Measurements from ENCODE around the gene MEF2D.

The MEF2D gene

GRCh38 chr1:156492591-156493080, 7.9 kb downstream of the MEF2D start:
- DNase-seq (ENCODE audit: low spot score in 2 of 2): peak; percentile 64 to 66

GRCh38 chr1:156492013-156492590, 8.5 kb downstream of the MEF2D start:
- H3K4me3 Mint-ChIP-seq: peak overlapping the region; percentile 89
- peaks cover 84% of the 10 kb centered on the region for H3K4me1 Mint-ChIP-seq
- no peaks in the 10 kb centered on the region for H3K9me3 Mint-ChIP-seq
- H3K27ac Mint-ChIP-seq: peak overlapping the region; percentile 92
- no peaks in the 10 kb centered on the region for H3K27me3 Mint-ChIP-seq
- H3K36me3 Mint-ChIP-seq: peaks cover 2% of the 10 kb centered on the region
- peak; percentile 22 for ATAC-seq (ENCODE audit: low read depth)
- no peak for DNase-seq (ENCODE audit: low spot score in 2 of 2)

More at GRCh38 chr1:156492591-156493080, 7.9 kb downstream of the MEF2D start:
- Mint-ChIP-seq H3K9me3 (no peaks in the 10 kb centered on the region), H3K4me1 (peaks cover 83% of the 10 kb centered on the region), H3K27ac (peak overlapping the region; percentile 92), H3K36me3 (peaks cover 2% of the 10 kb centered on the region), H3K4me3 (peak overlapping the region; percentile 89), H3K27me3 (no peaks in the 10 kb centered on the region)
- peak; percentile 80 for ATAC-seq (ENCODE audit: low read depth)

GRCh38 chr1:156491151-156491949, 9.2 kb downstream of the MEF2D start:
- Mint-ChIP-seq H3K27ac (peak overlapping the region; percentile 92), H3K9me3 (no peaks in the 10 kb centered on the region), H3K36me3 (peaks cover 3% of the 10 kb centered on the region), H3K4me3 (peak overlapping the region; percentile 89), H3K4me1 (peaks cover 83% of the 10 kb centered on the region), H3K27me3 (no peaks in the 10 kb centered on the region)
- no peak for DNase-seq (ENCODE audit: low spot score in 2 of 2)
- no peak for ATAC-seq (ENCODE audit: low read depth)

GRCh38 chr1:156490401-156491032, 10.1 kb downstream of the MEF2D start:
- Mint-ChIP-seq H3K27ac (peak overlapping the region; percentile 92), H3K36me3 (peaks cover 3% of the 10 kb centered on the region), H3K4me1 (peaks cover 77% of the 10 kb centered on the region), H3K27me3 (no peaks in the 10 kb centered on the region), H3K9me3 (no peaks in the 10 kb centered on the region), H3K4me3 (peak overlapping the region; percentile 89)
- ATAC-seq (ENCODE audit: low read depth) (no peak), DNase-seq (ENCODE audit: low spot score in 2 of 2) (no peak)

GRCh38 chr1:156489935-156490293, 10.7 kb downstream of the MEF2D start:
- Mint-ChIP-seq H3K4me1 (peaks cover 75% of the 10 kb centered on the region), H3K27me3 (no peaks in the 10 kb centered on the region), H3K9me3 (no peaks in the 10 kb centered on the region), H3K36me3 (peaks cover 2% of the 10 kb centered on the region), H3K27ac (peak overlapping the region; percentile 92), H3K4me3 (peak overlapping the region; percentile 89)
- no peak for DNase-seq (ENCODE audit: low spot score in 2 of 2)
- no peak for ATAC-seq (ENCODE audit: low read depth)

- Mint-ChIP-seq H3K9me3 (no peaks in the 10 kb centered on the region), H3K4me3 (peak overlapping the region; percentile 89), H3K4me1 (peaks cover 77% of the 10 kb centered on the region), H3K27me3 (no peaks in the 10 kb centered on the region), H3K27ac (peak overlapping the region; percentile 92), H3K36me3 (peaks cover 2% of the 10 kb centered on the region)
- ATAC-seq (ENCODE audit: low read depth) (no peak), DNase-seq (ENCODE audit: low spot score in 2 of 2) (no peak)
Observed at GRCh38 chr1:156489166-156489934, 11.2 kb downstream of the MEF2D start.

GRCh38 chr1:156488566-156489165, 11.9 kb downstream of the MEF2D start:
- Mint-ChIP-seq H3K9me3 (no peaks in the 10 kb centered on the region), H3K27me3 (no peaks in the 10 kb centered on the region), H3K36me3 (peaks cover 2% of the 10 kb centered on the region), H3K27ac (peak overlapping the region; percentile 92), H3K4me3 (peak overlapping the region; percentile 56), H3K4me1 (peaks cover 76% of the 10 kb centered on the region)
- DNase-seq (ENCODE audit: low spot score in 2 of 2) (no peak), ATAC-seq (ENCODE audit: low read depth) (no peak)

GRCh38 chr1:156487862-156488261, 12.7 kb downstream of the MEF2D start:
- no peaks in the 10 kb centered on the region for H3K27me3 Mint-ChIP-seq
- H3K4me1 Mint-ChIP-seq: peaks cover 75% of the 10 kb centered on the region
- H3K36me3 Mint-ChIP-seq: peaks cover 2% of the 10 kb centered on the region
- DNase-seq (ENCODE audit: low spot score in 2 of 2): peak in 1 of 2 donors; percentile 37
- peak; percentile 56 for ATAC-seq (ENCODE audit: low read depth)
- H3K9me3 Mint-ChIP-seq: no peaks in the 10 kb centered on the region
- H3K27ac Mint-ChIP-seq: peak overlapping the region; percentile 92
- peak overlapping the region; percentile 56 for H3K4me3 Mint-ChIP-seq

- Mint-ChIP-seq H3K9me3 (no peaks in the 10 kb centered on the region), H3K27me3 (no peaks in the 10 kb centered on the region), H3K4me3 (no peak overlapping the region), H3K4me1 (peaks cover 74% of the 10 kb centered on the region), H3K27ac (peak overlapping the region; percentile 92), H3K36me3 (peaks cover 11% of the 10 kb centered on the region)
- DNase-seq (ENCODE audit: low spot score in 2 of 2) (no peak), ATAC-seq (ENCODE audit: low read depth) (no peak)
Observed at GRCh38 chr1:156486421-156487344, 13.9 kb downstream of the MEF2D start.

GRCh38 chr1:156485984-156486383, 14.6 kb downstream of the MEF2D start:
- Mint-ChIP-seq H3K27me3 (no peaks in the 10 kb centered on the region), H3K4me1 (peaks cover 74% of the 10 kb centered on the region), H3K4me3 (no peak overlapping the region), H3K36me3 (peaks cover 16% of the 10 kb centered on the region), H3K9me3 (no peaks in the 10 kb centered on the region), H3K27ac (peak overlapping the region; percentile 92)
- no peak for ATAC-seq (ENCODE audit: low read depth)
- DNase-seq (ENCODE audit: low spot score in 2 of 2): no peak

- Mint-ChIP-seq H3K36me3 (peaks cover 23% of the 10 kb centered on the region), H3K4me3 (no peak overlapping the region), H3K9me3 (no peaks in the 10 kb centered on the region), H3K27me3 (no peaks in the 10 kb centered on the region), H3K27ac (peak overlapping the region; percentile 94), H3K4me1 (peaks cover 70% of the 10 kb centered on the region)
- ATAC-seq (ENCODE audit: low read depth) (no peak), DNase-seq (ENCODE audit: low spot score in 2 of 2) (no peak)
Observed at GRCh38 chr1:156484480-156485058, 16.0 kb downstream of the MEF2D start.

GRCh38 chr1:156483397-156483796, 17.2 kb downstream of the MEF2D start:
- no peak for DNase-seq (ENCODE audit: low spot score in 2 of 2)
- peak overlapping the region; percentile 94 for H3K27ac Mint-ChIP-seq
- H3K27me3 Mint-ChIP-seq: no peaks in the 10 kb centered on the region
- H3K36me3 Mint-ChIP-seq: peaks cover 31% of the 10 kb centered on the region
- no peaks in the 10 kb centered on the region for H3K9me3 Mint-ChIP-seq
- peaks cover 60% of the 10 kb centered on the region for H3K4me1 Mint-ChIP-seq
- H3K4me3 Mint-ChIP-seq: no peak overlapping the region
- ATAC-seq (ENCODE audit: low read depth): no peak

All from memory B cell (primary cell).